Lower leg skin (tissue), 3 donors: ENCODE measurements around the gene PCDHGA8.

Experiments used
- POLR2A ChIP-seq, 2 donors: fragments of 450-650 bp; IDR thresholded peaks; one replicate each; pipeline ENCODE4 v1.6.1; 2016 to 2017; ENCODE audit warnings: antibody characterized with exemption in 2 of 2, mild to moderate bottlenecking in 1 of 2, moderate library complexity in 1 of 2
- TF ChIP-seq, protein P1 (sequence below), 3 donors: fragments of 450-650 bp; IDR thresholded peaks; one replicate each; pipeline ENCODE4 v1.5.1; 2016; ENCODE audit warnings: antibody characterized with exemption in 3 of 3, mild to moderate bottlenecking in 3 of 3, moderate library complexity in 2 of 3

DNA sequence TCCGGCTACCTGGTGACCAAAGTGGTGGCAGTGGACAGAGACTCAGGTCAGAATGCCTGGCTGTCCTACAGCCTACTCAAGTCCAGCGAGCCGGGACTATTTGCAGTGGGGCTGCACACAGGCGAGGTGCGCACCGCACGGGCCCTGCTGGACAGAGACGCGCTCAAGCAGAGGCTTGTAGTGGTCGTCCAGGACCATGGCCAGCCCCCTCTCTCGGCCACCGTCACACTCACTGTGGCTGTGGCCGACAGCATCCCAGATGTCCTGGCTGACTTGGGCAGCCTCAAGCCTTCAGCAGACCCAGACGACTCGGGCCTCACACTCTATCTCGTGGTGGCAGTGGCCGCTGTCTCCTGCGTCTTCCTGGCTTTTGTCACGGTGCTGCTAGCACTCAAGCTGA is 35.5 kb upstream of the PCDHGA8 start:
- no peak for TF ChIP-seq POLR2A (IDR thresholded peaks at IDR 0.05)
- TF ChIP-seq, protein P1, sequence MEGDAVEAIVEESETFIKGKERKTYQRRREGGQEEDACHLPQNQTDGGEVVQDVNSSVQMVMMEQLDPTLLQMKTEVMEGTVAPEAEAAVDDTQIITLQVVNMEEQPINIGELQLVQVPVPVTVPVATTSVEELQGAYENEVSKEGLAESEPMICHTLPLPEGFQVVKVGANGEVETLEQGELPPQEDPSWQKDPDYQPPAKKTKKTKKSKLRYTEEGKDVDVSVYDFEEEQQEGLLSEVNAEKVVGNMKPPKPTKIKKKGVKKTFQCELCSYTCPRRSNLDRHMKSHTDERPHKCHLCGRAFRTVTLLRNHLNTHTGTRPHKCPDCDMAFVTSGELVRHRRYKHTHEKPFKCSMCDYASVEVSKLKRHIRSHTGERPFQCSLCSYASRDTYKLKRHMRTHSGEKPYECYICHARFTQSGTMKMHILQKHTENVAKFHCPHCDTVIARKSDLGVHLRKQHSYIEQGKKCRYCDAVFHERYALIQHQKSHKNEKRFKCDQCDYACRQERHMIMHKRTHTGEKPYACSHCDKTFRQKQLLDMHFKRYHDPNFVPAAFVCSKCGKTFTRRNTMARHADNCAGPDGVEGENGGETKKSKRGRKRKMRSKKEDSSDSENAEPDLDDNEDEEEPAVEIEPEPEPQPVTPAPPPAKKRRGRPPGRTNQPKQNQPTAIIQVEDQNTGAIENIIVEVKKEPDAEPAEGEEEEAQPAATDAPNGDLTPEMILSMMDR (IDR thresholded peaks at IDR 0.05) = no peak
